HepG2 (cell line): ENCODE measurements around the gene GGTA1.

Experiments
- HDAC6 ChIP-seq: fragments of 200-600 bp; sonication (generic); IDR thresholded peaks from 2 replicates; pipeline ENCODE4 v1.7.0; 2017; ENCODE audit warnings: mild to moderate bottlenecking, antibody characterized with exemption, low read length, low read depth
- HOXD1 ChIP-seq: sonication (generic); formaldehyde crosslinking; IDR thresholded peaks from 2 replicates; pipeline ENCODE4 v1.5.0; 2020; ENCODE audit warnings: missing genetic modification reagents
- YY1 ChIP-seq: IDR thresholded peaks from 2 replicates; pipeline ENCODE4 v1.6.1; 2011; ENCODE audit warnings: low read length, low read depth, moderate library complexity, mild to moderate bottlenecking; ENCODE audit not compliant: insufficient read depth, insufficient replicate concordance

DNA sequence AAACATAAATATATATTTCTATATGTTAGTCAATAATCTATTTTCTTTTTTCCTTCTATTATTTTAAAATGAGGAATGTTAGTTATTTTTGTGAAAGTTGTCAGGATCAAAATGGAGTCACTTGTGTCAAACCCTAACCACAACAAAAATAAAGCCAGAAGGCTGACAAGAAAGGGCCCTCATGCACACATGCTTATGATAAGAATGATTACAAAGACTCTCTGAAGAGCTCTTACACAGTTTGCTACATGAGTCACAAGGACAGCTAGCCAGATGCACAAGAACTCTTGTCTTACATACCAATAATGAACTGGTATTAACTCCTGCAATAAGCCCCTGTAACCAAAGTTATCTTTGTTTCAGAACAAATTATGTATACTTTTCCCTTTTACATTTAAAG, 64.7 kb downstream of the GGTA1 start:
- no peak for TF ChIP-seq YY1
- no peak for TF ChIP-seq HDAC6
- no peak for TF ChIP-seq HOXD1 (CRISPR knock-in tag)
